GM21825 (cell line): ENCODE results near the gene PLEKHA4.
"Not testable (repeated sequence)": the region's sequence is repeated elsewhere in the genome, so short reads cannot be mapped to it uniquely, and the experiment has no call there.

Source experiments
- ATAC-seq: cut with Tn5 transposase; IDR thresholded peaks from one replicate; pipeline ENCODE4 v1.9.1; 2021; ENCODE audit warnings: mild to moderate bottlenecking, moderate library complexity; ENCODE audit not compliant: unreplicated experiment

The PLEKHA4 gene

DNA sequence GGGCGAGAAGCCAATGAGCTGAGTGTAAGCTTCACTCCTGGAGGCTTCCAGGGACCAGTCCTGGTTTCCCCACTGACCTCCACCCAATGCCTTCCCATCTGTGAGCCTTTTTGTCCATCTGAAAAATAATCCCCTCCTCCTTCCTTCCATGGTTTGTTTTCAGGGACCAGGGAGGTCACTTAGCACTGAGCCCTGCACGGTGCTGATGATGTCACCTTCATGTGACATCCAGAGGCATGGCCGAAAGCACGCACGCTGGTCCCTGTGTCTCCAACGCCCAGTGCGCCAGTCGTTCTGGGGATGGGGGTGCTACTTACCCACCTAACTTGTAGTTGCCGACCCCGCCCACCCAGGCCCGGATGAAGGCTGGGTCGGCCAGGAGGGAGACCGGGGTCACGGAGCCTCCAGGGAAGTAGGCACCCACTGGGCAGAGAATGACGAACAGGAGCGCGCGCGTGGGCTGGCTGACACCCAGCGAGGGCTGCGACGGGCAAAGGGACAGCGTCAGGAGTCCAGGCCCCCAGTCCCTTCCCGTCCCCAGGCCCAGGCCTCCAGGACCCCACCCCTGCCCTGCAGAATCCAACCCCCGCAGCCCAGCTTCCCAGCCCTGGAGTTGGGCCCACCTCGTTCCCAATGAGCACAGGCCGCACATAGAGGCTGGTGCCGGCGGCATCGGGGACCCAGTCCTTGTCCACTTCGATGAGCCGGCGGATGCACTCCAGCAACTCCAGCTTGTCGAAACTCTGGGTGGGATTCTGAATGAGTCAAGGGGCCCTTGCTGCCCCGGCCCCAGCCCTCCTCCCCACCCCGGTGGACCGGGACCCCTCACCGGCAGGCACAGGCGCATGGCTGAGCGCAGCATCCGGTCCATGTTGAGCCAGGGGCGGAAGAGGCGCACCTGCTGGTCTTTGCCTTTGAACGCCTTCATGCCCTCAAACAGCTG is 68.8 kb downstream of the PLEKHA4 start:
- ATAC-seq: no peak

DNA sequence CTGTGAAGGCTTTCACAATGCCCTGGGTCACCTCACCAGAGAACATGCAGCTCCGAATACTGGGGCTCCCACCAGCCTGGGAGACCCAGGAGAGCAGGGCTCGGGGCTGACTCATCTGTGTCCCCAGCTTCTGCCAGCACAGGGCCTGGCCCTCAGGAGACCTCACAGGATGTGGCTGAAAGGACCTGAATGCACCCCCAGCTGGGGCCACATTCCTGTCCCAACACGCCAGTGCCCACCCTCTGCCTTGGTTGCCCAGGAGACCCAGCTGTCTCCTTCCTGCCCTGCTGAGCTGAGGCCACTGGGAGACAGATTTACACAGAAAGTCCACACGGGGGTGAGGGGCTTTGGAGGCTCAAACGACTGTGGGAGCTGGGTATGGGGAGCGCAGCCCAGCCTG is 69.5 kb downstream of the PLEKHA4 start:
- no peak for ATAC-seq

DNA sequence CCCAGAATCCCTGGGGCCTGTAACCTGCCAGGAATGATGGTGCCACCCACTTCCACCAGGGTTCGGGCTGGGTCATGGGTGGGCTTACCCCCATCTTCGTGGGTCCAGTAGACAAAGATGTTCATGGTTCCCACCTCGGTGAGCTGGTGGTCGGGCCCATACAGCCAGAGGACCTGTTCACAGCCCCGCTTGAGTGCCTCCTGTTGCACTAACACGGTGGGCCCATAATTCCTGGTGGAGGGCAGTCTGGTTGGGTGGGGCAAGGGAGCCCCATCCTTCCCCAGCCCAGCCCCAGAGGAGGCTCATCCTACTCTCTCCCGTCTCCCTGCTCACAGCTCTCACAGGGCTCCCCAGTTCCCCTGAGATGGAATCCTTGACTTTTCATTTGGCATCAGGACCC is 71.3 kb downstream of the PLEKHA4 start:
- no peak for ATAC-seq

DNA sequence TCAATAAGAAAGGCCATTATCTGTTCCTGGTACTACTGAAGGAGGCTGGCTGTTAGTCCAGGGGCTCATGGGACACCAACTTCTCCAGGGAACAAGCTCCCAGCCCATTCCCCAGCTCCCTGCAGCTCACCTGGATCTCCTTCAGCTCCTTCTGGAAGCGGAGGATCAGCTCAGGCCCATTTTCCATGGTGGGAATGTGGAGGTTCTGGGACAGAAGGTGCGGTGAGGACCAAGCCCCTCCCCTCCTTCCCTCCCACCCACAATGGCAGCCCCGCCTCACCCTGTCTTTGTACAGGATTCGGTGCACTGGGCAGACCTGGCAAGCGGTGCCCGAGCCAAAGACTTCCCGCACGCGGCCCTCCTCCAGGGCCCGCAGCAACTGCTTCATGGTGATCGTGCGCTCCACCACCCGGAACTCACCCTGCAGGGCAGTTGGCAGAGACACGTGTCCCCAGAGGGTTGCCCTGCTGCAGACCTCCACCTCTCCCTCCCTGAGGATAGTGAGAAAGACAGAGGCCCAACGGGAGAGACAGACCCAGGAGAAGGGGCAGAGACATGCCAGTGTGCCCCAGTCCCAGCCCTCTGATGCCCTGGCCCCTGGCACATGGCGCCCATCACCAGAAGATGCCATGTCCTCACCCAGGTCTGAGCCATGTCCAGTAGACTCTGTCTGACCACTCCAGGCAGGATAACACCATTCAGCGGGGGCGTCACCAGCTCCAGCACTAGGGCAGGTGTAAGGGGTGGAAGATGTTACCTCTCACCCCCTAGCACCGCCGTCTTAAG is 71.9 kb downstream of the PLEKHA4 start:
- ATAC-seq: no peak

DNA sequence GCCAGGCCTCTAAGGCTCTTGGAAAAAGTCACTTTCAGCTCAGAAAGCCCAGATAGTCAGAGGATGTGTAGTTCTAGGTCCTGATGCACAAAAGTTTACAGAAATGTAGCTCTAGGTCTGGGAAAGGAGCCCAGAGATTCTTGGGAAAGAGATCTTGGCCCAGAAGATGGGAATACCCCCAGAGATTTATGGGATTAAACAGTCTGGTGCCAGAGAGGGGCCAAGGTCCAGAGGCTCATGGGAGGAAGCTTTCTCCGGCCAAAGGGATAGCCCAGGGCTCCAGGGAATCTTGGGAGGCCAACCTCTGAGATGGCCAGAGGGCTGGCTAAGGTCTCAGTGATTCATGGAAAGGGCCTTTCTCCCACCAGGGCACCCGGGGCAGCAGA is 72.7 kb downstream of the PLEKHA4 start:
- no peak for ATAC-seq

DNA sequence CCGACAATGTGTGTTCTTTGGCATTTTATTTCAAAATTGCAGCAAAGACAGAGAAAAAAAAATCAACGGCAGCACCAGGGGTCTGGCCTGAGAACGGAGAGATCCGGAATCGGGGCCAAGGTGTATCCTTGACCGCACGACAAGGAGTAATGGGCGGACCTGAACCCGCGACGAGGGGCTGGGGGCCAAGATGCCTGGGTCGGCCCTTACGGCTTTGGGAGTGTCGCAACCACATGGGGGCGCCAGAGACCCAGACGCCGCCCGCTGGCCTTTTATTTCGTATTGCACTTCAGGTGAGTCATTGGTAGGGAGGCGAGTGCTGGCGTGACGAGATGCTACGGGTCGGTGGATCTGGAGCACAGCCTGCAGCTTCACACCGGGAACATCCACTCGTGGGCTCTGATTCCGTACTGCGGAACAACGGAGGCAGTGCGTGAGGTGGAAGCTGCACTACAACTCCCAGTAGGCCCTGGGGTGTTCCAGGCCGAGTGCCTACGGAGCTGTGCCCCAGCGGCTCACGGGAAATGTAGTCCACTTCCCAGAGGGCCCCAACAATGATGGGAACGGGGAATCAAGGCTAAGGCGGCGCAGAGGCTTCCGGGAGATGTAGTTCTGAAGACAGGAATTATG is 73.2 kb downstream of the PLEKHA4 start:
- ATAC-seq: peak; percentile 72

DNA sequence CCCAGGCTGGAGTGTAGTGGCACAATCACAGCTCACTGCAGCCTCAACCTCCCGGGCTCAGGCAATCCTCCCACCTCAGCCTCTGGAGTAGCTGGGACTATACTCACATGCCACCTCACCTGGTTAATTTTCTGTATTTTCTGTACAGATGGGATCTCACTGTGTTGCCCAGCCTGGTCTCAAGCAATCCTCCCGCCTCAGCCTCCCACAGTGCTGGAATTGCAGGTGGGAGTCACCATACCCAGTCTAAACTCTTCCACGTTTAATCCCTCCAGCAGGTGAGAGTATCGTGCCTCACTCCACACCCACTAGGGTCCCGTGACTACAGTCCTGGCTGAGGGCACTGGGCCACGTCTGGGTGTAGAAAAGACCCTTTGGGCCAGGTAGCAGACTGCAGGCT is 74.1 kb downstream of the PLEKHA4 start:
- no peak for ATAC-seq

DNA sequence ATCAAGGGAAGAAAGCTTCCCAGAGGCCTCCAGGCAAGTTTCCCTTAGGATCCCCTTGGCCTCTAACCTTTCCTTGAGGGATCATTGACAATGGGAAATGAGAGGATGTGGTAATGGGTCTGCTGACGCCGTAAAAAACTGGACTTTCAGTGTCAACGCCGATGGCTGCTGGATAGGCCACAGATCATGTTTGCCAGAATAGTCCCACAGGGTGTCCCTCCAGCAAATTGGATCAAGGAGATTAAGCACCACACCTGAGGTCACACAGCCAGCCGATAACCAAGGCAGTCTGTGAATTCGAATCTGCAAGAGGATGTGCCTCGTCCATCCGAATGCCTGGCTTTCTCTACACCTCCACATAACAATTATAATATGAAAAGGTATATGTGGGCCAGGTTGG is 75.1 kb downstream of the PLEKHA4 start:
- ATAC-seq: no peak

DNA sequence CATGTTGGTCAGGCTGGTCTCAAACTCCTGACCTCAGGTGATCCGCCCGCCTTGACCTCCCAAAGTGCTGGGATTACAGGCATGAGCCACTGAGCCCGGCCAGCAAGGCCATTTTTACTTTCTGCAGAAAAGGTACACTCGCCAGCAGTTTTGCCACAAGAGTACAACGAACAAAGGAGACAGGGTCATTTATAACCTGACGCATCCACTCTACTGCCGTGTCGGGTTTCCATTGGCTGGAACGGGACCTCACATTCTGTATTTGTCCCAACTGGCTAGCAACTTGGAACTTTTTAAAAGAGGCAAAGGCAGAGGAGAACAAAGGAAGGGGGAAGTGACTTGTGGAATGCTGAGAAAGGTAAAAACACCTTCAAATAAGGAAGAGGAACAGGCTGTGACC is 81.1 kb downstream of the PLEKHA4 start:
- ATAC-seq: not testable (repeated sequence)
